Fibroblast of skin of left biceps (primary cell): ENCODE data around the gene GRIN1.

Source experiments
- DNase-seq, 2 experiments: peaks; one replicate each; pipeline ENCODE4 v3.0.0-alpha.2; 2013; ENCODE audit warnings: low read depth in 2 of 2

The GRIN1 gene

DNA sequence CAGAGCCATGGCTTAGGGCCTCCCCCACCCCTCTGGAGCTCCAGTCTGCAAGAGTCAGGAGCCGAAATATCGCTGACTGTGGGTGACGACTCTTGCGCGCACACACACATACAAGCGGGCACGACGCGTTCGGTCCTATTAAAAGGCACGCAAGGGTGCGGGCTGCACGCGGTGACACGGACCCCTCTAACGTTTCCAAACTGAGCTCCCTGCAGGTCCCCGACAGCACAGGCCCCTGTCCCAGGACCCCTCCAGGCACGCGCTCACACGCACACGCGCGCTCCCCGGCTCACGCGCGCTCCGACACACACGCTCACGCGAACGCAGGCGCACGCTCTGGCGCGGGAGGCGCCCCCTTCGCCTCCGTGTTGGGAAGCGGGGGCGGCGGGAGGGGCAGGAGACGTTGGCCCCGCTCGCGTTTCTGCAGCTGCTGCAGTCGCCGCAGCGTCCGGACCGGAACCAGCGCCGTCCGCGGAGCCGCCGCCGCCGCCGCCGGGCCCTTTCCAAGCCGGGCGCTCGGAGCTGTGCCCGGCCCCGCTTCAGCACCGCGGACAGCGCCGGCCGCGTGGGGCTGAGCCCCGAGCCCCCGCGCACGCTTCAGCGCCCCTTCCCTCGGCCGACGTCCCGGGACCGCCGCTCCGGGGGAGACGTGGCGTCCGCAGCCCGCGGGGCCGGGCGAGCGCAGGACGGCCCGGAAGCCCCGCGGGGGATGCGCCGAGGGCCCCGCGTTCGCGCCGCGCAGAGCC, at the start of gene GRIN1:
Gene GRIN1 (plus strand): TSS at position 433 of the 746 bp plus-strand sequence. CDS start 333 bp downstream, outside the sequence.
- DNase-seq: no peak

DNA sequence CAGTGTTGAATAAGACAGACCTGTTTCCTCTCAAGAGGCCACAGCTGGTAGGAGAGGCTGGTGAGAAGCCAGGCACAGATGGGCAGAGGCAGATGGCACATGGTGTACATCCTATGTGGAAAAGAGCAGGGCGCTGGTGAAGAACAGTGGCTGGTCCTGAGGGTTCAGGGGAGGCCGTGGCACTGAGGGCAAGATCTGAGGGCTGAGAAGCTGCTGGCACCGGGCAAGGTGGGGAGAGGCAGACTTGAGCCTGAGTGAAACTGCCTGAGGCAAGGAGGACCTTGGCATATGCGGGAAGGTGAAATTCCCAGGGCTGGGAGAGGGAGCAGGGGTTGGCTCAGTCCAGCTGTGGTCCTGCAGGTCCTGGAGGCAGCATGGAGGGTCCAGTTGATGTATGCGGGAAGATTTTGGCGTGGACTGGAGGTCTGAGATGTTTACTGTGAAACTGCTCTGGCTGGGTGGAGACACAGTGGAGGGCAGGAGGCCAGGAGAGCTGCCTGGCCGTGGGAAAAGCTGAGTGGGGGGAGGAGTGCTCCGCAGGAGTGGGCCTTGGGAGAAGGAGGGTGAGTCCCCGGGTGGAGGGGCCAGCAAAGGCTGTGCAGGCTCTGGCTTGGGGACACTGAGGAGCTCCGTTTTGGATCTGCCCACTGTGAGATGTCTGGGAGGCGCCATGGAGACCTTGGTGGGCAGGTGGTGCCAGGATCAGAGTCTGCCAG, 49.6 kb upstream of the GRIN1 start:
- DNase-seq: no peak

DNA sequence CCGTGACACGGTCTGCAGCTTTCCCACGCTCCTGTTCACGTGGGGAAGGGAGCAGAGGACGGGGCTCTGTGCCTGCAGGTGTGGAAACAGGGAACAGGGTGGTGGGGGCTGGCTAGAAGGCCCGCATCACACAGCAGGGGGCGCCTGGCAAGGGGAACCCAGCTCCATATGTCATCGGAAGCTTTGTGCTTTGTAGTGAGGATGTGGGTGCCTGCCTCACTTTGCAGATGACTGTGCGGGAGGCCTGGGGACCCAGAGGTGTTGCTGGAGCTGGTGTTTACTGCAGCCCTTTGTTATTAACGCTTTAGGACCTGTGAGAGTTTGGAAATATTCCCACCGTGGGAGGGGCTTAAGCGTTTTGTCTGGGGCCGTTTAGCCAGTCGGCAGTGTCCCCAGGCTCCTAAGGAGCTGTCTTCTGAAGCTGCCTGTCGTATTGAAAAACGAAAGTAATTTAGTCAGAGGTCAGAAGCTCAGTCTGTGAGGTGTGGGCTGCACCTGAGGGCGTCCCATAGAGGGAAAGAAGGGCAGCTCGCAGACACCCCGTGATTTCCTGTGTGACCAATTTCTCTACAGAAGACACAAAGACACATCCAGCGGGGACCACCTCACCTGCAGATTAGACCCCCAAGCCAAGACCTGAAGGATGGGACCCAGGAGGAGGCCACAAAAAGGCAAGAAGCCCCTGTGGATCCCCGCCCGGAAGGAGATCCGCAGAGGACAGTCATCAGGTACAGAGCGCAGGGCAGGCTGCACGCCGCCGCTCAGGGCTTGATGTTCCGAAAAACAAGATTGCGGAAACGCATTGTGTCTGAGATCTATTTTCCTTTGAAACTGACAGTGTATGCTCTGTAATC, 43.1 kb upstream of the GRIN1 start:
- DNase-seq: no peak

DNA sequence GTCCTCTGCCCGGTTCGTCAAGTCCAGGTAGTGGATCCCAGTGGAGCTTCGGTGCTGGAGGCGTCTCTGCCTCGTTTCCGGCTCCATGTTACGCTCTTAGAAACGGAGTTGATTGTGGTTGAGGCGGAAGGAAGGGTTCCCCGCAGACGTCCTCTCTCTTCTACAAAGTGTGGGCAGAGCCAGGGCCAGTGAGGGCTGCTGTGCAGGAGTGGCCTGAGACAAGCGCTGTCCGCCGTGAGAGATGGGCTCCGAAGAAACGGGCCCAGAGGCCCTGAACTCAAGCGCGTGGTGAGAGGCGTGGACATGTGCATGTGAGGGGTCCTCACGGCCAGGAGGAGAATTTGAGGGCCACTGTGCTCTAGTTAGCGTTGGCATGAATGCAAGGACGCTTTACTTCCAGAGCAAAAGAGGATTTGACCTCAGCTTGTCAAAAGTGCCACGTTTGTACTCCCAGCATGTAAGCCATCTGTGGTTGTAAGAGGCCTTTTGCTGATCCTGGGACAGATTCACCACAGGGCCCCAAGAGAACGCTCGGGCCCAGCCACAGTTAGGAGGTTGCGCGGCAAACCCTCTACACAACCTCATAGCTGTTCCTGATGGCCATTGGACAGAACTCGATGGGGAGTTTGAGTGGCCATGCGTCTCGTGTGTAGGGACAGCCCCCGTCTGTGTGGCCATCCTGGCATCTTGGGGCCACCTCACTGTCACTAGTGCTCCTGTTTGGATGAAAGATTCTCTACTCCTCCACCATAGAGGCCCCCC, 42.0 kb upstream of the GRIN1 start:
- DNase-seq: no peak

DNA sequence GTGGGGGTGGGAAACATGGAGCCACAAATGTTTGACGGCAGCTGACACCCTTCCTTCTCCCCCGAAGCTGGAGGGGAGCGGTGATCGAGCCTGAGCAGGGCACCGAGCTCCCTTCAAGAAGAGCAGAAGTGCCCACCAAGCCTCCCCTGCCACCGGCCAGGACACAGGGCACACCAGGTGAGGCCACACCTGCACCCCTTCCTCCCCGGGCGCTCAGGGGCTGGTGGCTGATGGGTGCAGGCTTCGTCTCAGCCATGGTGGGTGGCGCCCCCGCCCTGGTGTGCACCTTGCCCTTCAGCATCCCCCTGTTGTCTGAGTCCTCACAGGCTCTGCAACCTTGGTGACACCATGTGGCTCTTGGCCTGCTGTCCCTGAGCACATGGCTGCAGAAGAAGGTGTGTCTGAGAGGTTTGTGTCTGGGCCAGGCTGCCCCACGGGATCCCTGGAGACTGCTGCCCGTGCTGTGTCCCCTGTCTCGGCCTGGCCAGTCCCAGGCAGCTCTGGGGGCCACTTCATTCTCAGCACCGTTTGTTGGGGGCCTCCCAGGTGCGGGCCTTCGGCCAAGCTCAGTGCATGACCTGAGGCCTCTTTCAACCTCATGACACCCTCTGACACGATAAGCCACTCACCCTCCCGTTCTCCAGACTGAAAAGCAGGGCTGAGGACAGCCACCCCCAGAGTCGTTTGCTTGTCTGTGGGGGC, 41.0 kb upstream of the GRIN1 start:
- DNase-seq: no peak

DNA sequence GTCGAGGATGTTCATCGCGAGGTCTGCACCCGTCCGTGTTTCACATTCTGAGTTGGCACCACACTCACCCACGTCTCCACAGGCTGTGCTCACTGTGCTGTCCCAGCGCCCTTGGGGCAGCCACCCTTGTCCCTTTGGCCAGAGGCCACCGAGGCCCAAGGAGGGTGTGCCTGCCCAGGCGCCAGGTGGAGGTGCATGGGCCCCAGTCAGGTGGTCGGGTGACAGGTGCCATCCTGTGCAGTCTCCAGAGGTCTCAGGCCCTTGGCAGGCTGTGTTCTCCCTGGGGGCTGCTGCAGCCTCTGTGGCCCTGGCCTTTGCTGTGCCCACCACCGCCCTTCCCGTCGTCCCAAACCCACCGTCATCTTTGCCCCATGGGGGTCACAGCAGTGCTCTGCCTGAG, 39.7 kb upstream of the GRIN1 start:
- DNase-seq: no peak

DNA sequence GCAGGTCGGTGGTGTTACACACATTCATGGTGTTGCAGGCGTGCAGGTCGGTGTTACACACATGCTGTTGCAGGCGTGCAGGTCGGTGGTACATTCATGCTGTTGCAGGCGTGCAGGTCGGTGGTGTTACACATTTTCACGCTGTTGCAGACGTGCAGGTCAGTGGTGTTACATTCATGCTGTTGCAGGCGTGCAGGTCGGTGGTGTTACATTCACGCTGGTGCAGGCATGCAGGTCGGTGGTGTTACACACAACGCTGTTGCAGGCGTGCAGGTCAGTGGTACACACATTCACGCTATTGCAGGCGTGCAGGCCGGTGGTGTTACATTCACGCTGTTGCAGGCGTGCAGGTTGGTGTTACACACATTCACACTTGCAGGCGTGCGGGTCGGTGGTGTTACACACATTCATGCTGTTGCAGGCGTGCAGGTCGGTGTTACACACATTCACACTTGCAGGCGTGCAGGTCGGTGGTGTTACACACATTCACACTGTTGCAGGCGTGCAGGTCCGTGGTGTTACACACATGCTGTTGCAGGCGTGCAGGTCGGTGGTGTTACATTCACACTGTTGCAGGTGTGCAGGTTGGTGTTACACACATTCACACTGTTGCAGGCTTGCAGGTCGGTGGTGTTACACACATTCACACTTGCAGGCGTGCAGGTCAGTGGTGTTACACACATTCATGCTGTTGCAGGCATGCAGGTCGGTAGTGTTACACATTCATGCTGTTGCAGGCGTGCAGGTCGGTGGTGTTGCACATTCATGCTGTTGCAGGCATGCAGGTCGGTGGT, 35.6 kb upstream of the GRIN1 start:
- DNase-seq: no peak

DNA sequence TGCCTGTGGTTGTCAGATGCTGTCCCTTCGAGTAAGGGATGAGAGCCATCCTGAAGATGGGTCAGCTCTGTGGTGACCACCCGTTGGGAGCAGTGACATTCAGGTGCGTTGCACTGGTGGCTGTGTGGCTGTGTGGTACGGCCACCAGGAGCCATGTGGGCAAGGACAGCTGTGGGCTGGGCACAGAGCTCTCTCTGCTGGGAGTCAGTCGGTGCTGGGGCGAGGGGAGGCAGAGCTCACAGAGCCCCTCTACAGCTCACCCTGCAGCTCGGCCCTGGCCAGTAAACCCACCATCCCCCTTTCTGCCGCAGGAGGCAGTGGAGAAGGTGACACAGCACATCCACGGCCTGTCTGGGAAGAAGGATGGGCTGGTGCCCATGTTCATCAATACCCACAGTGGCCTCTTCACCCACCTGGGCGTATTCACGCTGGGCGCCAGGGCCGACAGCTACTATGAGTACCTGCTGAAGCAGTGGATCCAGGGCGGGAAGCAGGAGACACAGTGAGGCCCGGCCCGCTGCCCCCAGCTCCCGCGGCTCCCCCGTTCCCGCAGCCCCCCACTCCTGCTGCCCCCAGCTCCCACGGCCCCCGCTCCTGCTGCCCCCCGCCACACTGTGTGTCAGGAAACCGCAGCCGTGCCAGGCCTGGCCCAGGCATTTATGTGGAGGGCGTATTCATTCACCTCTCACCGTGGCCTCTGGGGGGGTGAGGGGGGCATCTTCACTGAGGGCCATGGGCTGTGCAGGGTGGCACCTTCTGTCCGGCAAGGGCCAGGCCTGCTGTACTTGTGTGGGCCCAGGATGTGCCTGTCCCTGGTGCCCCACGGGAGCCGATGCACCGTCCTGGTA, 32.9 kb upstream of the GRIN1 start:
- no peak for DNase-seq

DNA sequence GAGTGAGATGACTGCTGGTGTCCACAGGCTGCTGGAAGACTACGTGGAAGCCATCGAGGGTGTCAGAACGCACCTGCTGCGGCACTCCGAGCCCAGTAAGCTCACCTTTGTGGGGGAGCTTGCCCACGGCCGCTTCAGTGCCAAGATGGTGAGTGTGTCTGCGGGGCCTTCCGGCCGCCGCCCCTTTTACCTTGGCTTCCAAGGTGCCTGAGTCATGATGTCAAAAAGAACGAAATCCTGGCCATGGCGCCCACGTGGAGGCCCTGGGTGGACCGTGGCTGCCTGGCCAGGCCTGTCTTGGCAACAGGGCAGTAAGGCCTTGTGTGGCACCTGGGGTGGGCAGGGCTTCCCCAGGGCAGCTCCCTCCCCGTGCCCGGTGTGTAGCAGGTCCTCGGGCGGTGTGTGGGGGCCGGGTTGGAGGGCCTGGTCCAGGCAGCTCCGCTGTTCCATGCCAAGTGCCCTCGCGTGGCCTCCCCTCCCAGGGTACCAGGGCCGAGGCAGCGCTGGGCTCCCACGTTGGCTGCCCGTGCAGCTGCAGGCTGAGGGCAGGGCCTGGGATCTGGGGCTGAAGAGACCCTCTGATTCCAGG, 32.2 kb upstream of the GRIN1 start:
- DNase-seq: no peak

DNA sequence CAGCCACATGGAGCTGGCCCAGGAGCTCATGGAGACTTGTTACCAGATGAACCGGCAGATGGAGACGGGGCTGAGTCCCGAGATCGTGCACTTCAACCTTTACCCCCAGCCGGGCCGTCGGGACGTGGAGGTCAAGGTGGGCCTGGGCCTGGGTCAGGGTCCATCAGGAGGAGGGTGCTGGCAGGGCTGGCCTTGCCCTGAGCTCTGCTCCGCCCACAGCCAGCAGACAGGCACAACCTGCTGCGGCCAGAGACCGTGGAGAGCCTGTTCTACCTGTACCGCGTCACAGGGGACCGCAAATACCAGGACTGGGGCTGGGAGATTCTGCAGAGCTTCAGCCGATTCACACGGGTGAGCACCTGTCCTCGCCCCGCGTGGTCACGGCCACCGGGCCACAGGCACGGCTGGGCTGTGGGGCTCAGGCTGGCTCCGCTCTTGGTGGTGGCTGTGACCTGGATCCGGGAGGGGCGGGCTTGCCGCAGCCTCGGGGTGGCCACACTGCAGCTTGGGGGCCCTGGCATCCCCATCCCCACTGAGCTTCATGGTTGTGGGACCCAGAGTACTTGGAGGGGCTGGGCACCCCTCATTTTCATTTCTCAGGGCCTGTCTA, 31.5 kb upstream of the GRIN1 start:
- DNase-seq: no peak

DNA sequence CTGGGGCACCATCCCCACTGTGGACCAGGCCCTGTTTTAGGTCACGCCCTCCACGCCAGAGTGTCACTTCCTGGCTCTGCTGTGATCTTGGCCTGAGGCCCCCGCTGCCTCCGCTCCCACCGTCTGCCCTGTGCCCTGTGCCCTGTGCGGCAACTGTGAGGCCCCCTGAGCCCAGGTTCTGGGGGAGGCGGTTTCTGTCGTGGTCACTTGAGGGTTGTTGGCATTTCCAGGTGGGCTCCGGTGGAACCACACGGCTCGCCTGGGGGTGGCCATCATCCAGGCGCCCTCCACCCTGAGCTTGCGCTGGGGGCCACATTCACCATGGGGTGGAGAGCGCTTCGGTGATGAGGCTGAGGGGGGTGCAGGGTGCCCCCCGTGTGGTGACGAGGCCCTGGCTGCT, 31.0 kb upstream of the GRIN1 start:
- no peak for DNase-seq

DNA sequence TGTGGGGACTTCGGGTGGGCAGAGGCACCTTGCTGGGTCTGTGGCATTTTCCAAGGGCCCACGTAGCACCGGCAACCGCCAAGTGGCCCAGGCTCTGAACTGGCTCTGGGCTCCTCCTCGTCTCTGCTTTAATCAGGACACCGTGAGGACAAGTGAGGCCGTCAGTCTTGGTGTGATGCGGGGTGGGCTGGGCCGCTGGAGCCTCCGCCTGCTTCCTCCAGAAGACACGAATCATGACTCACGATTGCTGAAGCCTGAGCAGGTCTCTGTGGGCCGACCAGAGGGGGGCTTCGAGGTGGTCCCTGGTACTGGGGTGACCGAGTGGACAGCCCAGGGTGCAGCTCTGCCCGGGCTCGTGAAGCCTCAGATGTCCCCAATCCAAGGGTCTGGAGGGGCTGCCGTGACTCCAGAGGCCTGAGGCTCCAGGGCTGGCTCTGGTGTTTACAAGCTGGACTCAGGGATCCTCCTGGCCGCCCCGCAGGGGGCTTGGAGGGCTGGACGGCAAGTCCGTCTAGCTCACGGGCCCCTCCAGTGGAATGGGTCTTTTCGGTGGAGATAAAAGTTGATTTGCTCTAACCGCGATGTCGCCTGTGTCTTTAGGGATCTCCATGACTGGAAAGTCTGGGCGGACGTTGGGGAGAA, 30.2 kb upstream of the GRIN1 start:
- no peak for DNase-seq

DNA sequence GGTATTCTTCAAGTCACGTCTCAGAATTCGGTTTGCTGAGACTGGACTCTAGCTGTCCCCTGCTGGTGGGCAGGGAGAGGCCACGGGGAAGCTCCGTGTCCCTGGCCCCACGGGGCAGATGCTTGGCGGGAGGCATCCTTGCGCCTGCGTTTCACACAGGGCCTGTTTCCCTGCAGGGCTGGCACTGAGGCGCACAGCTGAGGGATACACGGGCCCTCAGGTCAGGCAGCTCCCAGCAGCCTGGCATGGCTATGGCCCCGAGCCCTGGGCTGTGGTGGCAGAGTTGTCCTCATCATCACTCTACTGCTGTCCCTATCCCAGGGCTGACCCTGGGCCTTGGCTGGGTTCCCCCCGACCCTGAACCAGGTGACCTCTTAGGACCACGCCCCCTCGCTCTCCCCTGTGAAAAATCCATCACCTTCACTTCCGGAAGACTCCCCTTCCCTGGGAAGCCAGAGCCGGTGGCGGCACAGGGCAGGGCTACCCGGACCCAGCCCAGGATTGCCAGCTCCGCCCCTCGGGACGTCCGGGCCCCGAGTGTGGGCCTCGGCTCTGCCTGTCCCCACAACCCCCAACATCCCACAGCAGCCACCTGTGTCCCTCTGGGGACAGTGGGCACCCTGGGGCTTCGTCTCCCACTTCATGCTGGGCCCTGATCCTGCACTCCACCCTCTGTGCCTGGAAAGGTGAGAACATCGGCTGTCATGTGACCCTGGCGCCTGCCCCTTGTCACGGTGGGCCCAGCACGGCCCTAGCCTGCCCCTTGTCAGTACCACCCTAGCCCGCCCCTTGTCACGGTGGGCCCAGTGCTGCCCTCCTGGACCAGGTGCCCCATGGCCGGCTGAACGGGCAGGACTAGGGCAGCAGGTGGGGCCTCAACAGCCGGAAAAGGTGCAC, 29.5 kb upstream of the GRIN1 start:
- DNase-seq: no peak

DNA sequence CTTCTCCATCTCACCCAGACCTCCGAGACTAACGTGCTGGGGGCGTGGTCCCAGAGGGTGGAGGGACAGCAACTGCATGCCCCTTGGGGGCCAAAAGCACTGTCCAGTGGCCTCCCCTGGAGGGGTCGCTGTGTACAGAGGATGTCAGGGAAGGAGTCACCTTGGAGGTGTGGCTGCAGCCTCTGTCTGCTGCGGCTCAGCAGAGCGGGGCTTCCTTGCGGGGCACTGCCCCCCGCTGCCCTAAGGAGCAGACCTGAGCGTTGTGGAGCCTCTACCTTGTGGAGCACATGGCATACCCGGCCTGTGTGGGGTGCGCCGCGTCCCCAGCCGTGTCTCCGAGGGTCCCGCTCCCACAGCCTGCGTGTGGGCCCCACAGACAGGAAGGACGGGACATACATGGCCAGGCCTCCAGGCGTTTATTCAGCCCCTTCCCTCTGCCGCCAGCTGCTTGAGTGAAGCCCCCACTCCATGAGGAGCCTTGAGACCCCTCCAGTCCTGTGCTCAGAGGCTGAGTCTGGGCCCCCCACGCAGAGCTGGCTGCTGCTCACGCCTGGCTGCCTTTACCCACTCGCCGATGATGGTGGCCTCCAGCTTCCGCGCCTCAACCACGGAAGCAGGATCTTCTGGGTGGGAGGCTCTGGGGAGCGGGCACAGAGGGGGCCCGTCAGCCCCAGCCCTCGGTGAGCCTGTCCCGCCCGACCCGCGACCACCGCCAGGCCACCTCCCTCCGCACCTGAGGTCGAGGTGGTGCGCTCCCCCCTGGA, 28.6 kb upstream of the GRIN1 start:
- no peak for DNase-seq

DNA sequence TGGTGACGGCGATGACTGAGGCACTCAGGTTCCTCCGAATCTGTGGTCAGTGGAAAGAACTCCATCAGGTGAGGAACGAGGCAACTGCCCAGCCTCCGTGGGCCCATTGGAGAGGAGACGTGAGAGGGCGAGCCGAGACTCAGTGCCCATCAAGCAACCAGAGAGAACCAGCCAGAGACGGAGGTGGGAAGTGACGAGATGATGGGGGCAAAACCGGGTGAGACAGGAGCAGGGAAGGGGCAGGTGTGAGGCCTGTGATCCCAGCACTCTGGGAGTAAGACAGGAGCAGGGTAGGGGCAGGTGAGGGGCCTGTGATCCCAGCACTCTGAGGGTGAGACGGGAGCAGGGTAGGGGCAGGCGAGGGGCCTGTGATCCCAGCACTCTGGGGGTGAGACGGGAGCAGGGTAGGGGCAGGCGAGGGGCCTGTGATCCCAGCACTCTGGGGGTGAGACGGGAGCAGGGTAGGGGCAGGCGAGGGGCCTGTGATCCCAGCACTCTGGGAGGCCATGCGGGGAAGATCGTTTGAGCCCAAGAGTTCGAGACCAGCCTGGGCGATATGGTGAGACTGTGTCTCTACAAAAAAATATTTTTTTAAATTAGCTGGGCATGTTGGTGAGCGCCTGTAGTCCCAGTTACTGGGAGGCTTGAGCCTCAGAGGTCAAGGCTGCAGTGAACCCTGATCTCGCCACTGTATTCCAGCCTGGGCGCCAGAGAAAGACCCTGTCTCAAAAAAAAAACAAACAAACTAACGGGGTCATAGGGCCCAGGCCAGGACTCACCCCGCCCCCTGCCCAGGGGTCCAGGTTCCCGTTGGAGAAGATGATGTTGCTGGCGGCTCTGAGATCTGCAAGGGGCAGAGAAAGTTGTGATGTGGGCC, 27.8 kb upstream of the GRIN1 start:
- DNase-seq: no peak
